Measurements from ENCODE around the gene DDX23. TPM values are rescaled to one million over a fixed set of nuclear protein-coding genes. Genes with fewer than 3 reads are reported as not detected.
"Not testable (repeated sequence)": the region's sequence is repeated elsewhere in the genome, so short reads cannot be mapped to it uniquely, and the experiment has no call there.

Gene DDX23
- total and polyA plus RNA-seq, 7 experiments from 2014 or later: 32.8 to 160 (median 90.9) TPM

DNA sequence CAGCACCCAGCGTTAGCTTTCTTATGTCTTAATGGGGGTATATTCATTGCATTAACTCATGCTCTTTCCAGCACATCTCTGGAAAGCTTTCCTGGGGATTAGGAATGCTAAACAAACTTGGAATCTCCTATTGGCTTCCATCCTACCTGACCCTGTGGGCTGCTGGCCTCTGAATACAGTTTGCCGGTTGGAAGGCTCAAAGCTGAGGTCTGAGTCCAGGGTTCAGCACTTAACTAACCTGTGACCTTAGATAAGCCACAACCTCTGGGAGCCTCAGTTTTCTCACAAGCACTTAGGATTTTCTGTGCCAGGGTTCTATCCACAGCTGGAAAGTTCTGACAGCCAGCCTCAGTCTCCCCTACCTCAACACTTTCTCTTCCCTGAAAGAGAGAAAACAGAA lies 26.6 kb upstream of the DDX23 start:
- intact Hi-C loops (cut with micrococcal nuclease): no loop called here
- Histone ChIP-seq H3K27me3 (ENCODE audit: control insufficient read depth in 2 of 2, insufficient read depth in 2 of 2, low read length in 2 of 2) (peaks cover 0 to 7% of the 10 kb centered on the region in 2 donors), H3K4me3 (ENCODE audit: low read length) (no peak overlapping the region), H3K4me1 (ENCODE audit: control insufficient read depth in 2 of 2, insufficient read depth in 2 of 2, low read length in 2 of 2) (no peaks in the 10 kb centered on the region), H3K27ac (ENCODE audit: low read depth, low read length) (no peak overlapping the region), H3K9me3 (ENCODE audit: control insufficient read depth in 2 of 3, low read length in 3 of 3) (no peaks in the 10 kb centered on the region), H3K36me3 (ENCODE audit: control insufficient read depth in 2 of 3, insufficient read depth in 3 of 3, low read length in 3 of 3) (no peaks in the 10 kb centered on the region)
- H3K27me3 Mint-ChIP-seq: peaks cover 12 to 43% (median 20%) of the 10 kb centered on the region in 5 donors
- H3K4me1 Mint-ChIP-seq: peaks cover 0 to 9% (median 0%) of the 10 kb centered on the region in 7 donors
- ChIA-PET CTCF (interaction anchor here (1.1 kb wide), 1 partner anchor 25 kb away, joined by 3 read pairs; no protein-coding TSS in a partner anchor), POLR2A (interaction anchor here (0.7 to 1.0 kb wide), 2 partner anchors 26 to 47 kb away, joined by 4 read pairs; partner anchors contain the start of gene FKBP11)
- no peak overlapping the region for H3K4me3 Mint-ChIP-seq
- H3K27ac Mint-ChIP-seq: no peak overlapping the region
- no peaks in the 10 kb centered on the region for H3K9me3 Mint-ChIP-seq
- H3K36me3 Mint-ChIP-seq: peaks cover 0 to 5% (median 0%) of the 10 kb centered on the region in 5 donors
- ATAC-seq: no peak
- no peak for DNase-seq

DNA sequence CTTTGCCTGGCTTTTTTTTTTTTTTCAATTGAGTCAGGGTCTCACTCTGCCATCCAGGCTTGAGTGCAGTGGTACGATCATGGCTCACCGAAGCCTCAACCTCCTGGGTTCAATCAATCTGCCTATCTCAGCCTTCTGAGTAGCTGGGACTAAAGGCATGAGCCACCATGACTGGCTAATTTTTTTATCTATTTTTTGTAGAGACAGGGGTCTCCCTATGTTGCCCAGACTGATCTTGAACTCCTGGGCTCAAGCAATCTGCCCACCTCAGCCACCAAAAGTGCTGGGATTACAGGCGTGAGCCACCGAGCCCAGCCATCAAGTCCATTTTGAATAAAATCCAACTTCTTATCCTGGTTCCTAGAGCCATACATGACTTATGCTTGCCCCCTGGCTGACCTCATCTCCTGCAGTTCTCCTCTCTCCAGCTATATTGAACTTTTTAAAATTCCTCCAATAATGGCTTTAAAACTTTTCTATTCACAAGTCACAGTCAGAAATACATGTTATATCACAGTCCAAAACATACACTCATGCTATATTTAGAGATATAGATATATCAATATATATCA lies 24.1 kb upstream of the DDX23 start:
- Mint-ChIP-seq H3K36me3 (peaks cover 0 to 5% (median 0%) of the 10 kb centered on the region in 5 donors), H3K9me3 (no peaks in the 10 kb centered on the region), H3K4me3 (no peak overlapping the region), H3K27me3 (peaks cover 11 to 29% (median 15%) of the 10 kb centered on the region in 5 donors), H3K27ac (no peak overlapping the region), H3K4me1 (peaks cover 0 to 2% (median 0%) of the 10 kb centered on the region in 7 donors)
- H3K27ac ChIP-seq (ENCODE audit: low read depth, low read length): no peak overlapping the region
- H3K36me3 ChIP-seq (ENCODE audit: control insufficient read depth in 2 of 3, insufficient read depth in 3 of 3, low read length in 3 of 3): no peaks in the 10 kb centered on the region
- DNase-seq: no peak
- H3K4me1 ChIP-seq (ENCODE audit: control insufficient read depth in 2 of 2, insufficient read depth in 2 of 2, low read length in 2 of 2): no peaks in the 10 kb centered on the region
- no peak overlapping the region for H3K4me3 ChIP-seq (ENCODE audit: low read length)
- peaks cover 0 to 3% of the 10 kb centered on the region in 2 donors for H3K27me3 ChIP-seq (ENCODE audit: control insufficient read depth in 2 of 2, insufficient read depth in 2 of 2, low read length in 2 of 2)
- ChIA-PET CTCF (interaction anchor here (1.9 kb wide), 1 partner anchor 22 kb away, joined by 5 read pairs; no protein-coding TSS in a partner anchor), POLR2A (no interaction called here)
- intact Hi-C loops (cut with micrococcal nuclease): no loop called here
- no peaks in the 10 kb centered on the region for H3K9me3 ChIP-seq (ENCODE audit: control insufficient read depth in 2 of 3, low read length in 3 of 3)
- no peak for ATAC-seq

DNA sequence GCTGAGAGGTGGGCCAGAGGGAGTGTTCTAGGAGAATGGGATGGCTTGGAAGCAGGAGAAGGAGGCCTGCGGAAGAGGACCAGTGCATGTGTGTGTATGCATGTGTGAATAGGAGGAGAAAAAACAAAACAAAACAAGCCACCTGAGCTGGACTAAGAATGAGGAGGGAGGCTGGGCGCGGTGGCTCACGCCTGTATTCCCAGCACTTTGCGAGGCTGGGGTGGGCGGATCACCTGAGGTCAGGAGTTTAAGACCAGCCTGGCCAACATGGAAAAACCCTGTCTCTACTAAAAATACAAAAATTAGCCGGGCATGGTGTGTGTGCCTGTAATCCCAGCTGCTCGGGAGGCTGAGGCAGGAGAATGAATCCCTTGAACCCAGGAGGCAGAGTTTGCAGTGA lies 21.6 kb upstream of the DDX23 start:
- H3K36me3 ChIP-seq (ENCODE audit: control insufficient read depth in 2 of 3, insufficient read depth in 3 of 3, low read length in 3 of 3); intact Hi-C loops (cut with micrococcal nuclease); H3K9me3 ChIP-seq (ENCODE audit: control insufficient read depth in 2 of 3, low read length in 3 of 3); H3K4me3 Mint-ChIP-seq; H3K4me3 ChIP-seq (ENCODE audit: low read length); H3K27ac ChIP-seq (ENCODE audit: low read depth, low read length); H3K36me3 Mint-ChIP-seq; DNase-seq; H3K9me3 Mint-ChIP-seq; ATAC-seq; H3K4me1 Mint-ChIP-seq; H3K4me1 ChIP-seq (ENCODE audit: control insufficient read depth in 2 of 2, insufficient read depth in 2 of 2, low read length in 2 of 2); H3K27me3 ChIP-seq (ENCODE audit: control insufficient read depth in 2 of 2, insufficient read depth in 2 of 2, low read length in 2 of 2); CTCF ChIA-PET: not testable (repeated sequence)
- Mint-ChIP-seq H3K27me3 (peaks cover 0 to 14% (median 0%) of the 10 kb centered on the region in 5 donors), H3K27ac (peak overlapping the region in 1 of 9 donors; percentile 55)
- POLR2A ChIA-PET: interaction anchor here (0.7 kb wide), 1 partner anchor 7 kb away, joined by 3 read pairs; no protein-coding TSS in a partner anchor

DNA sequence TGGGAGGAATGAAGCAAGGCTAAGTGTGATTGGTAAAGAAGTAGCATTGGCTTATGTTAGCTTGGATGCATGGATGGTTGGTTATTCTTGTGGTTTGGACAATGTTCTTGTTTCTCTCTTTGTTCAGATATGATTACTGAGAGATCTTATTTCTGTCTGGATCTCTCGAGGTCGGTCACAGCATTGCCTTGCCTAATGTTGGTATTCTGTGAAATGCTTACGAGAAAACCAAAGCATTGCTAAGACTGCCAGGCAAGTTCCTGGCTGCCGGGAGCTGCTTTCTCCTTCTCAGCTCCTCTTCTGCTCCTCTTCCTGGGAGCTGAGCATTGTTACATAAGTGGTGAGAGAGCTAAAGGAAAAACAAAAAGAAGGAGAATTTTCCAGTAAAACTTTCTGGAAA lies 21.1 kb upstream of the DDX23 start:
- ChIA-PET CTCF (interaction anchor here (0.6 kb wide), 1 partner anchor 68 kb away, joined by 3 read pairs; no protein-coding TSS in a partner anchor), POLR2A (interaction anchor here (0.6 kb wide), 1 partner anchor 41 kb away, joined by 3 read pairs; no protein-coding TSS in a partner anchor)
- no peak overlapping the region for H3K4me3 ChIP-seq (ENCODE audit: low read length)
- Mint-ChIP-seq H3K4me3 (no peak overlapping the region), H3K27ac (peak overlapping the region in 1 of 9 donors; percentile 18), H3K36me3 (no peaks in the 10 kb centered on the region), H3K9me3 (no peaks in the 10 kb centered on the region), H3K27me3 (peaks cover 0 to 14% (median 0%) of the 10 kb centered on the region in 5 donors), H3K4me1 (no peaks in the 10 kb centered on the region)
- H3K36me3 ChIP-seq (ENCODE audit: control insufficient read depth in 2 of 3, insufficient read depth in 3 of 3, low read length in 3 of 3): no peaks in the 10 kb centered on the region
- no peaks in the 10 kb centered on the region for H3K4me1 ChIP-seq (ENCODE audit: control insufficient read depth in 2 of 2, insufficient read depth in 2 of 2, low read length in 2 of 2)
- no peaks in the 10 kb centered on the region for H3K27me3 ChIP-seq (ENCODE audit: control insufficient read depth in 2 of 2, insufficient read depth in 2 of 2, low read length in 2 of 2)
- DNase-seq (no peak), ATAC-seq (no peak)
- H3K27ac ChIP-seq (ENCODE audit: low read depth, low read length): no peak overlapping the region
- intact Hi-C loops (cut with micrococcal nuclease): no loop called here
- no peaks in the 10 kb centered on the region for H3K9me3 ChIP-seq (ENCODE audit: control insufficient read depth in 2 of 3, low read length in 3 of 3)

DNA sequence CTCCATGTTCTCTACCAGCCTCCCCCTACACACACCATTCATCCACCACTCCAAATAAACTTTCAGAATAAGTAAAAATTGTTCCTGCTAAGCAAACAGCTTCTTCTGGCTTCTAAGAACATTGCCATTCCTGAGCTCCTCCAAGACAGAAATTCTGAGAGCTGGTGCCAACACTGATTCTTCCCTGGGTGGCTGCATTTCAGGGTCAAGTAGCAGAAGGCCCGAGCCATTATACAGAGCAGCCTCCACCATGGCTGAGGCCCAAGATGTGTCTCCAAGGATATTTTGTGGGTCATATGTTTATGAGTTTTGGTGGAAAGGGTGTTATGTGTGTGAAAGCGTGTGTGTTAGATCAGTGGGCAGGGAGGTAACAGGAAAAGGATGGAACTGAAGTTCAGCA lies 17.2 kb upstream of the DDX23 start:
- no peak for DNase-seq
- H3K4me1 Mint-ChIP-seq: peaks cover 15 to 21% (median 20%) of the 10 kb centered on the region in 7 donors
- H3K36me3 Mint-ChIP-seq: no peaks in the 10 kb centered on the region
- no peak overlapping the region for H3K27ac ChIP-seq (ENCODE audit: low read depth, low read length)
- ChIA-PET POLR2A (interaction anchor here (0.7 to 1.9 kb wide), 3 partner anchors 9 to 18 kb away, joined by 3 to 6 read pairs (median 3); partner anchors contain the start of gene DDX23), CTCF (interaction anchor here (1.6 to 2.2 kb wide), 2 partner anchors 16 to 21 kb away, joined by 3 to 9 read pairs; no protein-coding TSS in a partner anchor)
- H3K9me3 Mint-ChIP-seq: no peaks in the 10 kb centered on the region
- no peak overlapping the region for H3K4me3 ChIP-seq (ENCODE audit: low read length)
- no peaks in the 10 kb centered on the region for H3K36me3 ChIP-seq (ENCODE audit: control insufficient read depth in 2 of 3, insufficient read depth in 3 of 3, low read length in 3 of 3)
- intact Hi-C loops (cut with micrococcal nuclease): loop anchor here in 1 of 2 donors (5.0 kb wide), 1 partner anchor 243 kb away; the partner anchor contains the start of gene LMBR1L
- no peaks in the 10 kb centered on the region for H3K9me3 ChIP-seq (ENCODE audit: control insufficient read depth in 2 of 3, low read length in 3 of 3)
- ATAC-seq: no peak
- H3K4me3 Mint-ChIP-seq: no peak overlapping the region
- no peaks in the 10 kb centered on the region for H3K27me3 ChIP-seq (ENCODE audit: control insufficient read depth in 2 of 2, insufficient read depth in 2 of 2, low read length in 2 of 2)
- H3K27me3 Mint-ChIP-seq: peaks cover 0 to 24% (median 5%) of the 10 kb centered on the region in 5 donors
- H3K4me1 ChIP-seq (ENCODE audit: control insufficient read depth in 2 of 2, insufficient read depth in 2 of 2, low read length in 2 of 2): peaks cover 10% of the 10 kb centered on the region in 2 donors
- no peak overlapping the region for H3K27ac Mint-ChIP-seq

DNA sequence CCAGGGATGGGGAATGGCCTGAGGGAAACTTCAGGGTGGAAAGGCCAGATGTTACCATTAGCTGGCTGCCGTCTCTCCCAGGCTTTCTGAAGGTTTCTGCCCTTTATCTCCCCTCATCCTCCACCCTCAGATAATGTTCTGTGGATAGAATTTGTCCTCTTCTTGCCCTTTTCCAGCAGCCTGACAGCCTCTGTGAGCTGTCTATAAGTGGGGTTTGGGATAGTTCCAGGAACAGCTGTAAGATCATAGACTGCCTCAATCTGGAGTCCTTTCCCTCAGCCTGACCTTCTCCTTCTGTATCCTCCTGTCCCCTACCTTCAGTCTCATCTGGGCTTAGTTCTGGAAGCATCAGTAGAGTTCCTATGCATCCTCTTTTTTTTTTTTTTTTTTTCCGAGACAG lies 16.5 kb upstream of the DDX23 start:
- H3K9me3 Mint-ChIP-seq: no peaks in the 10 kb centered on the region
- no peak overlapping the region for H3K4me3 Mint-ChIP-seq
- peak overlapping the region in 1 of 9 donors; percentile 25 for H3K27ac Mint-ChIP-seq
- no peak for DNase-seq
- ATAC-seq: no peak
- ChIA-PET POLR2A (interaction anchor here (0.6 to 1.9 kb wide), 4 partner anchors 9 to 147 kb away, joined by 3 to 6 read pairs (median 3); partner anchors contain the start of gene DDX23), CTCF (interaction anchor here (1.1 to 2.2 kb wide), 3 partner anchors 13 to 21 kb away, joined by 3 to 9 read pairs (median 3); no protein-coding TSS in a partner anchor)
- H3K27ac ChIP-seq (ENCODE audit: low read depth, low read length): no peak overlapping the region
- no peaks in the 10 kb centered on the region for H3K27me3 ChIP-seq (ENCODE audit: control insufficient read depth in 2 of 2, insufficient read depth in 2 of 2, low read length in 2 of 2)
- peaks cover 10 to 11% of the 10 kb centered on the region in 2 donors for H3K4me1 ChIP-seq (ENCODE audit: control insufficient read depth in 2 of 2, insufficient read depth in 2 of 2, low read length in 2 of 2)
- H3K4me3 ChIP-seq (ENCODE audit: low read length): no peak overlapping the region
- H3K27me3 Mint-ChIP-seq: peaks cover 7 to 30% (median 12%) of the 10 kb centered on the region in 5 donors
- no peaks in the 10 kb centered on the region for H3K36me3 ChIP-seq (ENCODE audit: control insufficient read depth in 2 of 3, insufficient read depth in 3 of 3, low read length in 3 of 3)
- peaks cover 15 to 28% (median 25%) of the 10 kb centered on the region in 7 donors for H3K4me1 Mint-ChIP-seq
- intact Hi-C loops (cut with micrococcal nuclease): loop anchor here in 1 of 2 donors (5.0 kb wide), 1 partner anchor 244 kb away; the partner anchor contains the start of gene LMBR1L
- H3K36me3 Mint-ChIP-seq: no peaks in the 10 kb centered on the region
- H3K9me3 ChIP-seq (ENCODE audit: control insufficient read depth in 2 of 3, low read length in 3 of 3): no peaks in the 10 kb centered on the region

Data from naive thymus-derived CD4-positive, alpha-beta T cell (primary cell).